NCI-H345 treated with DMSO at 0.1 percent for 48 hours (cell line): ENCODE measurements around the gene CDT1.
A peak's percentile ranks its signal among the peaks of the same experiment; 100 is the strongest.
"Not testable (repeated sequence)": the region's sequence is repeated elsewhere in the genome, so short reads cannot be mapped to it uniquely, and the experiment has no call there.

Experiments used
- DNase-seq: peaks from one replicate; lab custom pipeline; 2025; ENCODE audit not compliant: unreplicated experiment; lab: John Stamatoyannopoulos, UW

CDT1 gene

GRCh38 chr16:88768071-88768783 lies 35.4 kb upstream of the CDT1 start:
- DNase-seq = no peak

GRCh38 chr16:88769617-88770460 lies 33.8 kb upstream of the CDT1 start:
- DNase-seq = peak; percentile 8

GRCh38 chr16:88770461-88771293 lies 32.9 kb upstream of the CDT1 start:
- peak; percentile 30 for DNase-seq

- DNase-seq = no peak
These were observed 32.3 kb upstream of the CDT1 start for GRCh38 chr16:88771294-88771772.

GRCh38 chr16:88771781-88772180 lies 31.8 kb upstream of the CDT1 start:
- not testable (repeated sequence) for DNase-seq

- DNase-seq = no peak
These were observed 30.4 kb upstream of the CDT1 start for GRCh38 chr16:88772871-88773811.

GRCh38 chr16:88773812-88774291 lies 29.7 kb upstream of the CDT1 start:
- no peak for DNase-seq

GRCh38 chr16:88774544-88775393 lies 28.8 kb upstream of the CDT1 start:
- DNase-seq = no peak

GRCh38 chr16:88775825-88776224 lies 27.8 kb upstream of the CDT1 start:
- DNase-seq = no peak

GRCh38 chr16:88777471-88778270 lies 25.9 kb upstream of the CDT1 start:
- no peak for DNase-seq

GRCh38 chr16:88778271-88778525 lies 25.4 kb upstream of the CDT1 start:
- no peak for DNase-seq

- DNase-seq = no peak
These were observed 25.0 kb upstream of the CDT1 start for GRCh38 chr16:88778541-88779065.

- DNase-seq = no peak
These were observed 24.0 kb upstream of the CDT1 start for GRCh38 chr16:88779406-88780141.

GRCh38 chr16:88780142-88781062 lies 23.2 kb upstream of the CDT1 start:
- DNase-seq = no peak

- DNase-seq = no peak
These were observed 22.2 kb upstream of the CDT1 start for GRCh38 chr16:88781140-88782077.
